GM12874 (cell line): Measurements from ENCODE around the gene INHBA.

Source experiments
- CTCF ChIP-seq: IDR thresholded peaks from 2 replicates; pipeline ENCODE4 v1.5.1; 2011; ENCODE audit warnings: low read depth, mild to moderate bottlenecking, control low read depth, low read length, moderate library complexity; ENCODE audit not compliant: insufficient read depth

The INHBA gene

GRCh38 chr7:41694495-41694894 lies 8.4 kb downstream of the INHBA start:
- no peak for TF ChIP-seq CTCF

GRCh38 chr7:41693150-41693997 lies 9.5 kb downstream of the INHBA start:
- TF ChIP-seq CTCF, result no peak; the same call in 1 of the 2 replicates

GRCh38 chr7:41692251-41692650 lies 10.6 kb downstream of the INHBA start:
- TF ChIP-seq CTCF, result no peak

- TF ChIP-seq CTCF, result no peak
Observed at GRCh38 chr7:41691286-41692190, 11.4 kb downstream of the INHBA start.

- TF ChIP-seq CTCF, result no peak
Observed at GRCh38 chr7:41689815-41690214, 13.1 kb downstream of the INHBA start.

- no peak for TF ChIP-seq CTCF
Observed at GRCh38 chr7:41688906-41689305, 14.0 kb downstream of the INHBA start.

GRCh38 chr7:41688012-41688625 lies 14.8 kb downstream of the INHBA start:
- no peak for TF ChIP-seq CTCF
